ENCODE data around the gene ZMIZ1.

DNA sequence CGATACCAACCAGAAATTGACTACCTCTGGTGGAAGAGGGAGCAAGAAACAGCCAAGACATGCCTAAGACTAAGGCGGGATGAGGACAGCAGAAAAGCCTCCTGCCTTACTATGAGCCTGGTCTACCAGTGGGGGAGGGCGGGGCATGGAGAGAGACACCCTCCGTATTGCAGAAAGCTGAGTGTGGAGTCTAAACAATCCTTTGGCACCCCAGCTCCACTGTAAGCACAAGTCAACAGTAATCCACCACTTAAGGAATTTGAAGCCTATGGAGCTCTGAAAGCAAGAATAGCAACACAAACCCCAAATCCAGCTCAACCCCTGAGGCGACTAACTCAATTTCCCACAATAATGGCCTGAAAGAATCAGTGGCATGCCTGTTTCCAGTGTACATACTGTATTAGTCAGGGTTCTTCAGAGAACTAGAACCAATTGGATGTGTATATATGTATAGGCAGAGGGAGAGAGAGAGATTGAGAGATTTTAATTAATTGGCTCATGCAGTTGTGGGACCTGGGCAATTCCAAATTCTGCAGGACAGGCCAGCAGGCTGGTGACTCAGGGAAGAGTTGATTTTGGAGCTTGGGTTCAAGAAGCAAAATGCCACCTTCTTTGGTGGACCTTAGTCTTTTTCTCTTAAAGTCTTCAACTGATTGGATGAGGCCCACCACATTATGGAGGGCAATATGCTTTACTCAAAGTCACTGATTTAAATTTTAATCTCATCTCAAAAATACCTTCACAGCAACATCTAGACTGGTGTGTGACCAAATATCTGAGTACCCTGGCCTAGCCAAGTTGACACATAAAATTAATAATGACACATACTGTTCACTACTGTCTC is 292.0 kb downstream of the ZMIZ1 start:
- no peak for TF ChIP-seq YY1 (IDR thresholded peaks at IDR 0.05; ENCODE audit: insufficient read depth, insufficient read length)
- no peak for TF ChIP-seq ZNF274 (IDR thresholded peaks at IDR 0.05; ENCODE audit: low read depth, low read length)
- TF ChIP-seq SUZ12 (IDR thresholded peaks at IDR 0.05; ENCODE audit: extremely low read depth, insufficient read depth, insufficient read length) = no peak

Measured in NT2/D1 (cell line).